DOHH2 (cell line): ENCODE results near the gene ATG9B.

Experiments
- EZH2phosphoT487 ChIP-seq: fragments of 200-600 bp; sonication (generic); IDR thresholded peaks from 2 replicates; pipeline ENCODE4 v1.6.1; 2017; ENCODE audit warnings: borderline replicate concordance, mild to moderate bottlenecking, antibody characterized with exemption, low read length, moderate library complexity, mixed read lengths
- TF ChIP-seq, protein P1 (sequence below): fragments of 200-600 bp; sonication (generic); IDR thresholded peaks from one replicate; pipeline ENCODE4 v1.5.1; 2014; ENCODE audit warnings: antibody characterized with exemption, mild to moderate bottlenecking, low read depth, low read length; ENCODE audit not compliant: poor library complexity, severe bottlenecking

DNA sequence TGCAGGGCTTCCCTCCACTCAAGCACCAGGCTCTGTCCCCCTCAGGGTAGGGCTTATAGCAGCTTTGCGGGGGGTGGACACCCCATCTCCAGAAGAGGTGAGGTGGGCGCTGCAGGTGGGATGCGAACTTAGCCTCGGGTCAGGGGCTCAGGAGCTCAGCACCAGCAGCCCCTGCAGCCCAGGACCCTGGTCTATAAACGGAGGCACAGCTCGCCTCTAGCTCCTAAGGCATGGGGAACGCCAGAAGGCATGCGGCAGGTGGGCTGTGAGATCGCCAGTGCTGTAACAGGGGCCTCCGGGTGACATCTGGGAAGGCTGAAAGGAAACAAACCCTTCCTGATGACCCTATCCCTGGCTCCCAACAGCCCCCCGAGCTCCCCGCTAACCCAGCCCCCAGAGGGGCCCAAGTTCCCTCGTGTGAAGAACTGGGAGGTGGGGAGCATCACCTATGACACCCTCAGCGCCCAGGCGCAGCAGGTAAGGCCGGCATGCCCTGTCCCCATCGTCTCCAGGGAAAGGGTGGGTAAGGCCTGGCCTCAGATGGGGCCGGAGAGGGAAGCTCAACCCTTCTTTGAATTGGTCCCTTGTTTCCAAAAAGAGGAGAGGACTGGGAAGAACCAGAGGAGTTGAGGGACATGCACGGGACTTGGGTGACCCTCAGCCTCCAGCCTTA, 29.3 kb downstream of the ATG9B start:
- TF ChIP-seq, protein P1, sequence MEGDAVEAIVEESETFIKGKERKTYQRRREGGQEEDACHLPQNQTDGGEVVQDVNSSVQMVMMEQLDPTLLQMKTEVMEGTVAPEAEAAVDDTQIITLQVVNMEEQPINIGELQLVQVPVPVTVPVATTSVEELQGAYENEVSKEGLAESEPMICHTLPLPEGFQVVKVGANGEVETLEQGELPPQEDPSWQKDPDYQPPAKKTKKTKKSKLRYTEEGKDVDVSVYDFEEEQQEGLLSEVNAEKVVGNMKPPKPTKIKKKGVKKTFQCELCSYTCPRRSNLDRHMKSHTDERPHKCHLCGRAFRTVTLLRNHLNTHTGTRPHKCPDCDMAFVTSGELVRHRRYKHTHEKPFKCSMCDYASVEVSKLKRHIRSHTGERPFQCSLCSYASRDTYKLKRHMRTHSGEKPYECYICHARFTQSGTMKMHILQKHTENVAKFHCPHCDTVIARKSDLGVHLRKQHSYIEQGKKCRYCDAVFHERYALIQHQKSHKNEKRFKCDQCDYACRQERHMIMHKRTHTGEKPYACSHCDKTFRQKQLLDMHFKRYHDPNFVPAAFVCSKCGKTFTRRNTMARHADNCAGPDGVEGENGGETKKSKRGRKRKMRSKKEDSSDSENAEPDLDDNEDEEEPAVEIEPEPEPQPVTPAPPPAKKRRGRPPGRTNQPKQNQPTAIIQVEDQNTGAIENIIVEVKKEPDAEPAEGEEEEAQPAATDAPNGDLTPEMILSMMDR: no peak
- no peak for TF ChIP-seq EZH2phosphoT487
